SK-N-SH (cell line): ENCODE measurements around the gene NEURL3. TPM values are rescaled to one million over a fixed set of nuclear protein-coding genes. Genes with fewer than 3 reads are reported as not detected.
A peak's percentile ranks its signal among the peaks of the same experiment; 100 is the strongest.

Source experiments
- CTCF ChIA-PET: fragments of 300-600, 350-600 bp; formaldehyde crosslinking; extraction: SDS; loops from one replicate; lab custom pipeline; 2021; lab: Yijun Ruan, JAX
- POLR2A ChIA-PET: fragments of 350-600 bp; sonication (Branson Sonifier 250); formaldehyde crosslinking; extraction: SDS; loops from one replicate; lab custom pipeline; 2020; ENCODE audit warnings: antibody characterized with exemption, inconsistent platforms; lab: Yijun Ruan, JAX
- DNase-seq: peaks from one replicate; pipeline ENCODE4 v3.0.0; 2012
- H2AFZ ChIP-seq: fragments of 200-600 bp; sonication (generic); 2 replicates; pipeline ENCODE4 v1.8.1; 2016; ENCODE audit warnings: antibody characterized with exemption, mild to moderate bottlenecking, low read depth
- H3F3A ChIP-seq: fragments of 200-600 bp; sonication (generic); replicated peaks from 2 replicates; pipeline ENCODE3; 2016; ENCODE audit warnings: antibody characterized with exemption, mild to moderate bottlenecking; ENCODE audit not compliant: insufficient read depth
- H3K27ac ChIP-seq, 2 experiments: fragments of 200-500 bp in 1 of 2; fragments of 200-600 bp in 1 of 2; sonication (Bioruptor generic) in 1 of 2; sonication (generic), shearing (Covaris generic) in 1 of 2; 2 replicates each; pipeline versions ENCODE4 v1.5.1 to v1.6.1; 2014 to 2016; ENCODE audit warnings: low read depth in 2 of 2, inconsistent platforms in 1 of 2, low read length in 1 of 2, mild to moderate bottlenecking in 1 of 2, mixed read lengths in 1 of 2
- H3K27me3 ChIP-seq: fragments of 200-600 bp; sonication (generic), shearing (Covaris generic); 2 replicates; pipeline ENCODE4 v1.6.1; 2016; ENCODE audit warnings: mixed run types; ENCODE audit not compliant: insufficient read depth
- H3K36me3 ChIP-seq, 2 experiments: fragments of 200-500 bp in 1 of 2; fragments of 200-600 bp in 1 of 2; sonication (Bioruptor generic) in 1 of 2; sonication (generic) in 1 of 2; replicated peaks in 1 of 2; 2 replicates each; pipeline versions ENCODE3 to v1.5.1; 2014 to 2016; ENCODE audit warnings: low read length in 1 of 2, mild to moderate bottlenecking in 1 of 2; ENCODE audit not compliant: insufficient read depth in 2 of 2, control insufficient read depth in 1 of 2
- H3K4me1 ChIP-seq, 2 experiments: fragments of 200-500 bp in 1 of 2; fragments of 200-600 bp in 1 of 2; sonication (Bioruptor generic) in 1 of 2; sonication (generic), shearing (Covaris generic) in 1 of 2; 2 replicates each; pipeline versions ENCODE4 v1.5.1 to v1.6.1; 2014 to 2016; ENCODE audit warnings: low read depth in 1 of 2, low read length in 1 of 2, mixed run types in 1 of 2; ENCODE audit not compliant: insufficient read depth in 2 of 2, control insufficient read depth in 1 of 2
- H3K4me2 ChIP-seq: fragments of 200-600 bp; sonication (generic), shearing (Covaris generic); 2 replicates; pipeline ENCODE4 v1.6.1; 2017; ENCODE audit warnings: mixed run types
- H3K4me3 ChIP-seq, 2 experiments: fragments of 200-500 bp in 1 of 2; fragments of 200-600 bp in 1 of 2; sonication (Bioruptor generic) in 1 of 2; sonication (generic), shearing (Covaris generic) in 1 of 2; 2 replicates each; pipeline versions ENCODE4 v1.5.1 to v1.8.1; 2014 to 2016; ENCODE audit warnings: low read depth in 2 of 2, inconsistent platforms in 1 of 2, low read length in 1 of 2, mild to moderate bottlenecking in 1 of 2, mixed read lengths in 1 of 2, moderate library complexity in 1 of 2
- H3K79me2 ChIP-seq: fragments of 200-600 bp; sonication (generic); 2 replicates; pipeline ENCODE4 v1.8.1; 2017; ENCODE audit warnings: mild to moderate bottlenecking; ENCODE audit not compliant: insufficient read depth
- H3K9ac ChIP-seq: fragments of 200-600 bp; sonication (generic); 2 replicates; pipeline ENCODE4 v1.6.1; 2017; ENCODE audit warnings: mixed run types
- H3K9me2 ChIP-seq: fragments of 200-600 bp; sonication (generic); 2 replicates; pipeline ENCODE4 v1.6.1; 2017; ENCODE audit warnings: mixed run types
- H3K9me3 ChIP-seq: fragments of 200-600 bp; sonication (generic); 2 replicates; pipeline ENCODE4 v1.6.1; 2017; ENCODE audit warnings: mixed run types, mild to moderate bottlenecking, moderate library complexity
- H4K20me1 ChIP-seq: fragments of 200-600 bp; sonication (generic); 2 replicates; pipeline ENCODE4 v1.6.1; 2017; ENCODE audit warnings: mild to moderate bottlenecking, mixed run types; ENCODE audit not compliant: insufficient read depth
- CTCF ChIP-seq: fragments of 200-600 bp; sonication (generic); IDR thresholded peaks from 2 replicates; pipeline ENCODE4 v1.6.1; 2017; ENCODE audit warnings: antibody characterized with exemption, mild to moderate bottlenecking, moderate library complexity
- EZH2phosphoT487 ChIP-seq: fragments of 200-600 bp; sonication (generic); IDR thresholded peaks from 2 replicates; pipeline ENCODE4 v1.6.1; 2017; ENCODE audit warnings: low read depth, mixed run types, mild to moderate bottlenecking, antibody characterized with exemption, moderate library complexity, borderline replicate concordance
- GABPA ChIP-seq: IDR thresholded peaks from 2 replicates; pipeline ENCODE4 v1.4.0; 2012; ENCODE audit warnings: low read depth, mild to moderate bottlenecking
- GATA2 ChIP-seq: sonication (generic); formaldehyde crosslinking; IDR thresholded peaks from 2 replicates; pipeline ENCODE4 v1.5.0; 2020; ENCODE audit warnings: mild to moderate bottlenecking, missing genetic modification reagents
- MEF2A ChIP-seq: IDR thresholded peaks from 2 replicates; pipeline ENCODE4 v1.4.0; 2012; ENCODE audit warnings: low read depth, borderline replicate concordance
- NFIC ChIP-seq: IDR thresholded peaks from 2 replicates; pipeline ENCODE4 v1.4.0; 2012; ENCODE audit warnings: borderline replicate concordance
- RAD21 ChIP-seq: IDR thresholded peaks from 2 replicates; pipeline ENCODE4 v1.6.1; 2012; ENCODE audit warnings: mild to moderate bottlenecking, low read length
- REST ChIP-seq: IDR thresholded peaks from 2 replicates; pipeline ENCODE4 v1.6.1; 2012; ENCODE audit warnings: mild to moderate bottlenecking, low read depth, low read length, moderate library complexity
- RFX5 ChIP-seq: IDR thresholded peaks from 2 replicates; pipeline ENCODE4 v1.6.1; 2012; ENCODE audit warnings: mild to moderate bottlenecking, improper control_type of control experiment, low read length
- RXRA ChIP-seq: IDR thresholded peaks from 2 replicates; pipeline ENCODE4 v1.4.0; 2012; ENCODE audit warnings: low read depth, mild to moderate bottlenecking, borderline replicate concordance
- SIN3A ChIP-seq: IDR thresholded peaks from 2 replicates; pipeline ENCODE4 v1.6.1; 2012; ENCODE audit warnings: low read depth, mild to moderate bottlenecking, low read length, moderate library complexity, borderline replicate concordance
- SMC3 ChIP-seq: IDR thresholded peaks from 2 replicates; pipeline ENCODE4 v1.6.1; 2012; ENCODE audit warnings: low read depth, low read length, improper control_type of control experiment
- TCF12 ChIP-seq: IDR thresholded peaks from 2 replicates; pipeline ENCODE4 v1.4.0; 2012
- TEAD4 ChIP-seq: IDR thresholded peaks from 2 replicates; pipeline ENCODE4 v1.4.0; 2012; ENCODE audit warnings: mild to moderate bottlenecking, borderline replicate concordance; ENCODE audit not compliant: insufficient read depth
- YY1 ChIP-seq: IDR thresholded peaks from 2 replicates; pipeline ENCODE4 v1.4.0; 2012; ENCODE audit warnings: low read depth, mild to moderate bottlenecking
- WGBS: methylation state at CpG from one replicate; pipeline ENCODE4 v1.1.6; 2017; ENCODE audit warnings: low lambda C conversion rate; 5-methylcytosine and 5-hydroxymethylcytosine counted together
- polyA plus RNA-seq, 3 experiments: library from polyadenylated mRNA; depleted of rRNA; stranded (reverse); fragments of >200 nt; gene quantifications; 2 replicates each; pipeline ENCODE4 v1.2.3, GENCODE V29; 2012

Gene NEURL3
- polyA plus RNA-seq, 1 of the 3 experiments (the other 2 are of a cell fraction) = 0.08 TPM

GRCh38 chr2:96506907-96507240 is 1.7 kb upstream of the NEURL3 start:
- Histone ChIP-seq H3F3A (no peaks in the 10 kb centered on the region), H3K4me2 (no peak overlapping the region)
- CTCF ChIA-PET = interaction anchor here (1.1 to 13.9 kb wide), 5 partner anchors 11 to 100 kb away, joined by 4 to 273 read pairs (median 12); no protein-coding TSS in a partner anchor

More at GRCh38 chr2:96506907-96507240, 1.7 kb upstream of the NEURL3 start:
- no peak for TF ChIP-seq YY1
- no peak for TF ChIP-seq CTCF
- no peak for TF ChIP-seq RFX5
- TF ChIP-seq SIN3A = no peak
- no peak for TF ChIP-seq RXRA
- TF ChIP-seq TCF12 = no peak
- no peak for TF ChIP-seq EZH2phosphoT487
- TF ChIP-seq RAD21 = no peak
- no peak for TF ChIP-seq SMC3
- no peak for TF ChIP-seq MEF2A
- TF ChIP-seq REST = no peak
- TF ChIP-seq GATA2 = no peak
- no peak for TF ChIP-seq TEAD4
- TF ChIP-seq GABPA = no peak
- TF ChIP-seq NFIC = no peak
- Histone ChIP-seq H2AFZ (no peak overlapping the region), H3K4me1 (peaks cover 4 to 10% of the 10 kb centered on the region in 2 experiments; a peak in 1 of 4 replicates), H4K20me1 (no peaks in the 10 kb centered on the region), H3K27ac (no peak overlapping the region), H3K27me3 (peaks cover 10% of the 10 kb centered on the region; the same call in 1 of the 2 replicates), H3K36me3 (no peaks in the 10 kb centered on the region), H3K9me2 (no peaks in the 10 kb centered on the region), H3K79me2 (no peaks in the 10 kb centered on the region), H3K9ac (no peak overlapping the region), H3K9me3 (no peaks in the 10 kb centered on the region), H3K4me3 (no peak overlapping the region)
- DNase-seq = peak; percentile 5
- POLR2A ChIA-PET = no interaction called here
- 95% methylated on average over 6 of the region's 7 CpGs for WGBS
